Activated CD4-positive, alpha-beta T cell treated with anti-CD3 and anti-CD28 coated beads for 36 hours (primary cell): ENCODE measurements around the gene ETV6. TPM values are rescaled to one million over a fixed set of nuclear protein-coding genes. Genes with fewer than 3 reads are reported as not detected.
A peak's percentile ranks its signal among the peaks of the same experiment; 100 is the strongest.

Experiments used
- ATAC-seq: fragments of 200-7000 bp; cut with Tn5 transposase; one replicate; pipeline ENCODE4 v1.10.0; 2021; ENCODE audit warnings: mild to moderate bottlenecking, moderate library complexity
- CTCF ChIA-PET: fragments of 350-600 bp; sonication (Branson Sonifier 250); formaldehyde crosslinking; loops from one replicate; lab custom pipeline; 2021; ENCODE audit warnings: antibody characterized with exemption; lab: Charles Lee
- POLR2A ChIA-PET: fragments of 350-600 bp; sonication (Branson Sonifier 250); formaldehyde crosslinking; loops from one replicate; lab custom pipeline; 2021; ENCODE audit warnings: antibody characterized with exemption, inconsistent platforms; lab: Charles Lee
- DNase-seq: peaks from one replicate; pipeline ENCODE4 v3.0.0-alpha.2; 2020
- H3K27ac Mint-ChIP-seq: one replicate; pipeline ENCODE4 v1.8.0; 2021; ENCODE audit warnings: mixed read lengths
- H3K27me3 Mint-ChIP-seq: one replicate; pipeline ENCODE4 v1.8.0; 2021; ENCODE audit warnings: mixed read lengths
- H3K36me3 Mint-ChIP-seq: one replicate; pipeline ENCODE4 v1.8.0; 2021; ENCODE audit warnings: low read depth, mixed read lengths
- H3K4me1 Mint-ChIP-seq: one replicate; pipeline ENCODE4 v1.8.0; 2021; ENCODE audit warnings: mixed read lengths
- H3K4me3 Mint-ChIP-seq: one replicate; pipeline ENCODE4 v1.8.0; 2021; ENCODE audit warnings: mild to moderate bottlenecking, moderate library complexity, mixed read lengths
- H3K9me3 Mint-ChIP-seq: one replicate; pipeline ENCODE4 v1.8.0; 2021; ENCODE audit warnings: low read depth, mixed read lengths
- intact Hi-C, 2 experiments: fragments of 100-400 bp; cut with DNase I in 1 of 2; cut with micrococcal nuclease in 1 of 2; formaldehyde crosslinking; loops; one replicate each; pipeline versions ENCODE4 v1.14.2 to v1.15.1; 2022 to 2024; cut with DNase I, micrococcal nuclease
- total RNA-seq, 2 experiments: library from RNA; stranded (reverse); gene quantifications; one replicate each; pipeline ENCODE4 v1.2.3, GENCODE V29; 2021

ETV6 gene
- total RNA-seq, 2 experiments from 2014 or later: 53.5 to 56.7 TPM

- DNase-seq: peak; percentile 32
- intact Hi-C loops: loop anchor here (2.0 to 5.0 kb wide), 5 partner anchors 41 to 296 kb away; no protein-coding TSS in a partner anchor
- Mint-ChIP-seq H3K4me1 (peaks cover 52% of the 10 kb centered on the region), H3K9me3 (no peaks in the 10 kb centered on the region), H3K36me3 (peaks cover 60% of the 10 kb centered on the region), H3K27ac (peak overlapping the region; percentile 73), H3K27me3 (no peaks in the 10 kb centered on the region), H3K4me3 (no peak overlapping the region)
- ChIA-PET CTCF (interaction anchor here (0.5 kb wide), 1 partner anchor 119 kb away, joined by 3 read pairs; no protein-coding TSS in a partner anchor), POLR2A (no interaction called here)
- ATAC-seq: peak; percentile 28
Observed at GRCh38 chr12:11877869-11878780, 228.7 kb downstream of the ETV6 start.

- POLR2A ChIA-PET: no interaction called here
- CTCF ChIA-PET: interaction anchor here (0.6 to 0.7 kb wide), 2 partner anchors 286 to 325 kb away, joined by 3 read pairs; no protein-coding TSS in a partner anchor
- Mint-ChIP-seq H3K36me3 (peaks cover 63% of the 10 kb centered on the region), H3K9me3 (no peaks in the 10 kb centered on the region), H3K27me3 (no peaks in the 10 kb centered on the region), H3K27ac (no peak overlapping the region), H3K4me3 (no peak overlapping the region), H3K4me1 (peaks cover 51% of the 10 kb centered on the region)
- no peak for ATAC-seq
- intact Hi-C loops: loop anchor here (5.0 kb wide), 4 partner anchors 107 to 297 kb away; no protein-coding TSS in a partner anchor
- no peak for DNase-seq
Observed at GRCh38 chr12:11879306-11879705, 229.8 kb downstream of the ETV6 start.

- Mint-ChIP-seq H3K4me3 (no peak overlapping the region), H3K9me3 (no peaks in the 10 kb centered on the region), H3K36me3 (peaks cover 70% of the 10 kb centered on the region), H3K27me3 (no peaks in the 10 kb centered on the region), H3K27ac (no peak overlapping the region), H3K4me1 (peaks cover 43% of the 10 kb centered on the region)
- POLR2A ChIA-PET: no interaction called here
- CTCF ChIA-PET: no interaction called here
- DNase-seq: no peak
- intact Hi-C loops: no loop called here
- ATAC-seq: no peak
Observed at GRCh38 chr12:11880381-11880780, 230.9 kb downstream of the ETV6 start.

- ChIA-PET POLR2A (no interaction called here), CTCF (interaction anchor here (0.6 kb wide), 1 partner anchor 1838 kb away, joined by 3 read pairs; no protein-coding TSS in a partner anchor)
- Mint-ChIP-seq H3K27ac (no peak overlapping the region), H3K36me3 (peaks cover 73% of the 10 kb centered on the region), H3K4me1 (peaks cover 31% of the 10 kb centered on the region), H3K9me3 (no peaks in the 10 kb centered on the region), H3K27me3 (no peaks in the 10 kb centered on the region), H3K4me3 (no peak overlapping the region)
- ATAC-seq (no peak), DNase-seq (no peak)
- intact Hi-C loops: no loop called here
Observed at GRCh38 chr12:11881835-11882234, 232.4 kb downstream of the ETV6 start.

- intact Hi-C loops: no loop called here
- Mint-ChIP-seq H3K27me3 (no peaks in the 10 kb centered on the region), H3K36me3 (peaks cover 78% of the 10 kb centered on the region), H3K4me1 (peaks cover 28% of the 10 kb centered on the region), H3K4me3 (no peak overlapping the region), H3K9me3 (no peaks in the 10 kb centered on the region), H3K27ac (no peak overlapping the region)
- ATAC-seq (no peak), DNase-seq (no peak)
- ChIA-PET POLR2A (no interaction called here), CTCF (interaction anchor here (0.6 kb wide), 1 partner anchor 1838 kb away, joined by 3 read pairs; no protein-coding TSS in a partner anchor)
Observed at GRCh38 chr12:11882301-11883019, 233.0 kb downstream of the ETV6 start.

- POLR2A ChIA-PET: no interaction called here
- intact Hi-C loops: no loop called here
- CTCF ChIA-PET: no interaction called here
- H3K36me3 Mint-ChIP-seq: peaks cover 83% of the 10 kb centered on the region
- no peak overlapping the region for H3K27ac Mint-ChIP-seq
- H3K9me3 Mint-ChIP-seq: no peaks in the 10 kb centered on the region
- no peaks in the 10 kb centered on the region for H3K27me3 Mint-ChIP-seq
- peaks cover 22% of the 10 kb centered on the region for H3K4me1 Mint-ChIP-seq
- no peak for DNase-seq
- H3K4me3 Mint-ChIP-seq: no peak overlapping the region
- ATAC-seq: no peak
Observed at GRCh38 chr12:11884116-11884515, 234.6 kb downstream of the ETV6 start.

- Mint-ChIP-seq H3K27ac (no peak overlapping the region), H3K27me3 (no peaks in the 10 kb centered on the region), H3K36me3 (peaks cover 83% of the 10 kb centered on the region), H3K4me3 (no peak overlapping the region), H3K9me3 (no peaks in the 10 kb centered on the region), H3K4me1 (peaks cover 21% of the 10 kb centered on the region)
- ATAC-seq (no peak), DNase-seq (no peak)
- CTCF ChIA-PET: no interaction called here
- POLR2A ChIA-PET: no interaction called here
- intact Hi-C loops: no loop called here
Observed at GRCh38 chr12:11884706-11885105, 235.2 kb downstream of the ETV6 start.

- no peaks in the 10 kb centered on the region for H3K9me3 Mint-ChIP-seq
- no peak for DNase-seq
- no peak overlapping the region for H3K27ac Mint-ChIP-seq
- no peaks in the 10 kb centered on the region for H3K27me3 Mint-ChIP-seq
- ATAC-seq: no peak
- intact Hi-C loops: no loop called here
- H3K4me1 Mint-ChIP-seq: peaks cover 22% of the 10 kb centered on the region
- no peak overlapping the region for H3K4me3 Mint-ChIP-seq
- ChIA-PET POLR2A (no interaction called here), CTCF (no interaction called here)
- peaks cover 81% of the 10 kb centered on the region for H3K36me3 Mint-ChIP-seq
Observed at GRCh38 chr12:11885261-11886038, 236.0 kb downstream of the ETV6 start.

GRCh38 chr12:11886339-11886738 lies 236.9 kb downstream of the ETV6 start:
- no peak overlapping the region for H3K4me3 Mint-ChIP-seq
- peaks cover 80% of the 10 kb centered on the region for H3K36me3 Mint-ChIP-seq
- ChIA-PET CTCF (no interaction called here), POLR2A (no interaction called here)
- intact Hi-C loops: no loop called here
- no peaks in the 10 kb centered on the region for H3K9me3 Mint-ChIP-seq
- no peak overlapping the region for H3K27ac Mint-ChIP-seq
- no peak for ATAC-seq
- H3K4me1 Mint-ChIP-seq: peaks cover 22% of the 10 kb centered on the region
- H3K27me3 Mint-ChIP-seq: no peaks in the 10 kb centered on the region
- no peak for DNase-seq

- Mint-ChIP-seq H3K27me3 (no peaks in the 10 kb centered on the region), H3K4me3 (no peak overlapping the region), H3K4me1 (peaks cover 20% of the 10 kb centered on the region), H3K9me3 (no peaks in the 10 kb centered on the region), H3K27ac (no peak overlapping the region), H3K36me3 (peaks cover 80% of the 10 kb centered on the region)
- ATAC-seq (peak; percentile 66), DNase-seq (no peak)
- POLR2A ChIA-PET: no interaction called here
- CTCF ChIA-PET: interaction anchor here (0.8 kb wide), 1 partner anchor 18 kb away, joined by 3 read pairs; no protein-coding TSS in a partner anchor
- intact Hi-C loops: no loop called here
Observed at GRCh38 chr12:11888029-11888428, 238.6 kb downstream of the ETV6 start.

GRCh38 chr12:11891346-11891745 lies 241.9 kb downstream of the ETV6 start:
- Mint-ChIP-seq H3K36me3 (peaks cover 61% of the 10 kb centered on the region), H3K4me1 (peaks cover 30% of the 10 kb centered on the region), H3K9me3 (no peaks in the 10 kb centered on the region), H3K27me3 (no peaks in the 10 kb centered on the region), H3K4me3 (no peak overlapping the region), H3K27ac (peak overlapping the region; percentile 35)
- ATAC-seq: no peak
- intact Hi-C loops: no loop called here
- POLR2A ChIA-PET: no interaction called here
- CTCF ChIA-PET: interaction anchor here (1.2 to 1.5 kb wide), 2 partner anchors 112 to 141 kb away, joined by 3 to 10 read pairs; no protein-coding TSS in a partner anchor
- DNase-seq: no peak
